K562 (cell line): Measurements from ENCODE around the gene AFAP1.

ENCODE experiments used
- EZH2 ChIP-seq: IDR thresholded peaks from 2 replicates; pipeline ENCODE4 v1.6.1; 2012; ENCODE audit warnings: low read depth, mild to moderate bottlenecking, inconsistent platforms, low read length, borderline replicate concordance
- TFE3 ChIP-seq: fragments of 450-650 bp; formaldehyde crosslinking; IDR thresholded peaks from 2 replicates; pipeline ENCODE4 v1.4.0; 2020; ENCODE audit warnings: mild to moderate bottlenecking, mixed read lengths

DNA sequence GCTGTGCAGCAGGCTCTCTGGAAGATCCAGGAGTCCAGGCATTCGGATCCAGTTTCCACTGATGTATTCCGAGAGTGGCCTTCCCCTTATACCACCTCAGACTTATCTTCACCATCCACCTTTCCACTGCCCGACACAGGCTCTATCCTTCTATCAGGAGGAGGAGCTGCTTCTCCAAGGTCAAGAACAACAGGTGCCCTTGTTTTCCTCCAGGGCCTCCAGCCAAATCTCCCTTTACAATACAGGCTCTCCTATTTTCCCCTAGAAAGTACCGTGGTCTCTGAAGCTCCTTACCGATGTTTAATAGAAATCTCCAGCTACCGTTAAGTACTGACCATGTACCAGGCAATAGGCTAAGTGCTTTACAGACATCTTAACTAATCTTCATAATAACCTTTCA is 61.3 kb downstream of the AFAP1 start:
- TF ChIP-seq EZH2 (no peak), TFE3 (CRISPR knock-in tag) (no peak)
